CD4-positive, alpha-beta T cell (primary cell): ENCODE measurements around the gene RSF1. TPM values are rescaled to one million over a fixed set of nuclear protein-coding genes. Genes with fewer than 3 reads are reported as not detected.
"Not testable (repeated sequence)": the region's sequence is repeated elsewhere in the genome, so short reads cannot be mapped to it uniquely, and the experiment has no call there.

ENCODE experiments used
- ATAC-seq: fragments of 200-7000 bp; cut with Tn5 transposase; one replicate; pipeline ENCODE4 v1.10.0; 2022; ENCODE audit warnings: mild to moderate bottlenecking; ENCODE audit not compliant: poor library complexity
- CTCF ChIA-PET: fragments of 350-600 bp; sonication (Branson Sonifier 250); formaldehyde crosslinking; loops from one replicate; lab custom pipeline; 2021; ENCODE audit warnings: antibody characterized with exemption, inconsistent platforms; lab: Charles Lee
- POLR2A ChIA-PET: fragments of 350-600 bp; sonication (Branson Sonifier 250); formaldehyde crosslinking; loops from one replicate; lab custom pipeline; 2021; ENCODE audit warnings: antibody characterized with exemption, inconsistent platforms; lab: Charles Lee
- DNase-seq, 14 experiments: peaks; one replicate each; pipeline ENCODE4 v3.0.0-alpha.2; 2013 to 2020; ENCODE audit warnings: mixed read lengths in 2 of 14
- H3K27ac ChIP-seq, 2 donors: one replicate each; pipeline versions ENCODE4 v1.5.1 to v1.7.0; 2013; ENCODE audit warnings: low read length in 2 of 2, low read depth in 1 of 2, mild to moderate bottlenecking in 1 of 2
- H3K27me3 ChIP-seq, 2 experiments: 1 replicate in 1 of 2; 2 replicates in 1 of 2; pipeline versions ENCODE4 v1.6.1 to v1.7.0; 2013; ENCODE audit warnings: low read length in 2 of 2, control low read depth in 1 of 2, mild to moderate bottlenecking in 1 of 2, moderate library complexity in 1 of 2; ENCODE audit not compliant: insufficient read depth in 2 of 2, control insufficient read depth in 1 of 2
- H3K36me3 ChIP-seq: one replicate; pipeline ENCODE4 v1.6.1; 2013; ENCODE audit warnings: low read length, control low read depth; ENCODE audit not compliant: insufficient read depth
- H3K4me1 ChIP-seq: one replicate; pipeline ENCODE4 v1.6.1; 2013; ENCODE audit warnings: low read length, control low read depth; ENCODE audit not compliant: insufficient read depth
- H3K4me3 ChIP-seq: one replicate; pipeline ENCODE4 v1.5.1; 2013; ENCODE audit warnings: mild to moderate bottlenecking, low read length, moderate library complexity
- H3K9me3 ChIP-seq, 2 experiments: 1 replicate in 1 of 2; 2 replicates in 1 of 2; pipeline versions ENCODE4 v1.6.1 to v1.7.0; 2013; ENCODE audit warnings: low read length in 2 of 2, mild to moderate bottlenecking in 2 of 2, control low read depth in 1 of 2, moderate library complexity in 1 of 2; ENCODE audit not compliant: control insufficient read depth in 1 of 2, insufficient read depth in 1 of 2
- H3K27ac Mint-ChIP-seq: one replicate; pipeline ENCODE4 v1.8.0; 2020; ENCODE audit warnings: mixed read lengths
- H3K27me3 Mint-ChIP-seq: one replicate; pipeline ENCODE4 v1.8.0; 2021; ENCODE audit warnings: mixed read lengths
- H3K36me3 Mint-ChIP-seq: one replicate; pipeline ENCODE4 v1.8.0; 2021; ENCODE audit warnings: low read depth, mixed read lengths
- H3K4me1 Mint-ChIP-seq: one replicate; pipeline ENCODE4 v1.8.0; 2021; ENCODE audit warnings: low read depth, mixed read lengths
- H3K4me3 Mint-ChIP-seq: one replicate; pipeline ENCODE4 v1.8.0; 2020; ENCODE audit warnings: mild to moderate bottlenecking, mixed read lengths
- H3K9me3 Mint-ChIP-seq: one replicate; pipeline ENCODE4 v1.8.0; 2020; ENCODE audit warnings: mixed read lengths
- intact Hi-C, 2 experiments: fragments of 100-400 bp; cut with DNase I in 1 of 2; cut with micrococcal nuclease in 1 of 2; formaldehyde crosslinking; loops; one replicate each; pipeline versions ENCODE4 v1.15.1 to v1.9.0; 2023 to 2025; cut with DNase I, micrococcal nuclease
- total RNA-seq, 174 experiments: library from RNA in 2 of 174; stranded (reverse) in 2 of 174; gene quantifications; one replicate each; pipeline ENCODE4 v1.2.3 and lab custom pipeline; 2021 to 2026
- TF ChIP-seq, protein P1 (sequence below): fragments of 200-600 bp; IDR thresholded peaks from one replicate; pipeline ENCODE4 v1.8.0; 2022; ENCODE audit warnings: antibody characterized with exemption, mild to moderate bottlenecking

RSF1 gene
- total RNA-seq, 2 experiments from 2014 or later = 87.7 to 91.9 TPM

DNA sequence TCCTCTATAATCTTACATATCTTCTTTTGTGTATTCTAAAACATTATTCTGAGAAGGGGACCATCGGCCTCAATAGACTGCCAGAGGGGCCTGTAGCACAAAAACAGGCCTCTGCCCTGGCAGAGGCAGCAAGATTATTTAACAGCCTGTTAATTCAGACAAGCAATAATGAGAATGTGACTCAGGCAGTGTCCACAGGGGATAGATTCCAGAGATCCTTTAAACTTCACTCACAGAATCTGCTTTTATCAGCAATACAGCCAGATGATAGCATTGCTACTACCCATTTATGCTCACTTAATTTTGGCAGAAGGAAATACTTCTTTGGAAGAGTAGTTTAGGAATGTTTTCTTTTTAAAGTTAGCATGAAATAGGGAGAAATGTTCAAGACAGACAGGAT lies 45.3 kb upstream of the RSF1 start:
- H3K4me3 ChIP-seq = no peak overlapping the region
- ATAC-seq (no peak), DNase-seq (no peak)
- CTCF ChIA-PET = no interaction called here
- H3K27me3 ChIP-seq = no peaks in the 10 kb centered on the region
- Mint-ChIP-seq H3K27ac (peak overlapping the region; percentile 4), H3K4me1 (no peaks in the 10 kb centered on the region), H3K9me3 (no peaks in the 10 kb centered on the region), H3K4me3 (no peak overlapping the region), H3K36me3 (peaks cover 36% of the 10 kb centered on the region), H3K27me3 (no peaks in the 10 kb centered on the region)
- TF ChIP-seq, protein P1, sequence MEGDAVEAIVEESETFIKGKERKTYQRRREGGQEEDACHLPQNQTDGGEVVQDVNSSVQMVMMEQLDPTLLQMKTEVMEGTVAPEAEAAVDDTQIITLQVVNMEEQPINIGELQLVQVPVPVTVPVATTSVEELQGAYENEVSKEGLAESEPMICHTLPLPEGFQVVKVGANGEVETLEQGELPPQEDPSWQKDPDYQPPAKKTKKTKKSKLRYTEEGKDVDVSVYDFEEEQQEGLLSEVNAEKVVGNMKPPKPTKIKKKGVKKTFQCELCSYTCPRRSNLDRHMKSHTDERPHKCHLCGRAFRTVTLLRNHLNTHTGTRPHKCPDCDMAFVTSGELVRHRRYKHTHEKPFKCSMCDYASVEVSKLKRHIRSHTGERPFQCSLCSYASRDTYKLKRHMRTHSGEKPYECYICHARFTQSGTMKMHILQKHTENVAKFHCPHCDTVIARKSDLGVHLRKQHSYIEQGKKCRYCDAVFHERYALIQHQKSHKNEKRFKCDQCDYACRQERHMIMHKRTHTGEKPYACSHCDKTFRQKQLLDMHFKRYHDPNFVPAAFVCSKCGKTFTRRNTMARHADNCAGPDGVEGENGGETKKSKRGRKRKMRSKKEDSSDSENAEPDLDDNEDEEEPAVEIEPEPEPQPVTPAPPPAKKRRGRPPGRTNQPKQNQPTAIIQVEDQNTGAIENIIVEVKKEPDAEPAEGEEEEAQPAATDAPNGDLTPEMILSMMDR = no peak
- intact Hi-C loops = no loop called here
- H3K4me1 ChIP-seq = no peaks in the 10 kb centered on the region
- POLR2A ChIA-PET = no interaction called here
- peaks cover 3% of the 10 kb centered on the region for H3K36me3 ChIP-seq
- H3K27ac ChIP-seq = no peak overlapping the region
- no peaks in the 10 kb centered on the region for H3K9me3 ChIP-seq

DNA sequence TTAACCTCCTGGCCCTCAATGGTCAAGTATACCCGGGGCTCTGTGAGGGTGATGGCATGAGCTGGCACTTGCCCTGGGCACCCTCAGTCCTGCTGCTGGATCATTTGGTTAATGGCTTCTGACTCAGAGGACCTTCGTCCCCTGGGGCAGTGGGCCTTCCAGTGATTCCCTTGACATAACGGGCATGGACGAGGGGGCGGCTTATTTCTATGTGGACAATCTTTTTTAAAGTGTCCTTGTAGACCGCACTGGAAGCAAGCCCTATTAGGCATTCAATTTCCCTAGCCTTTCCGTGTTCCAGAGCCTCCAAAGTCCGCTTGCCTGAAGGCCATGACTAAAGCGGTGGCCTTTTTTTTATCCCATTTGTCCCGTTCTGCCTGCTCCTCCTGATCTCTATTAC lies 40.9 kb upstream of the RSF1 start:
- H3K27me3 Mint-ChIP-seq, CTCF ChIA-PET, H3K4me3 Mint-ChIP-seq, H3K9me3 ChIP-seq, H3K27ac Mint-ChIP-seq, H3K27ac ChIP-seq, intact Hi-C loops, H3K4me1 ChIP-seq, H3K4me1 Mint-ChIP-seq, H3K27me3 ChIP-seq, H3K9me3 Mint-ChIP-seq, DNase-seq, H3K36me3 ChIP-seq, ATAC-seq, POLR2A ChIA-PET, H3K4me3 ChIP-seq: not testable (repeated sequence)
- peaks cover 29% of the 10 kb centered on the region for H3K36me3 Mint-ChIP-seq

DNA sequence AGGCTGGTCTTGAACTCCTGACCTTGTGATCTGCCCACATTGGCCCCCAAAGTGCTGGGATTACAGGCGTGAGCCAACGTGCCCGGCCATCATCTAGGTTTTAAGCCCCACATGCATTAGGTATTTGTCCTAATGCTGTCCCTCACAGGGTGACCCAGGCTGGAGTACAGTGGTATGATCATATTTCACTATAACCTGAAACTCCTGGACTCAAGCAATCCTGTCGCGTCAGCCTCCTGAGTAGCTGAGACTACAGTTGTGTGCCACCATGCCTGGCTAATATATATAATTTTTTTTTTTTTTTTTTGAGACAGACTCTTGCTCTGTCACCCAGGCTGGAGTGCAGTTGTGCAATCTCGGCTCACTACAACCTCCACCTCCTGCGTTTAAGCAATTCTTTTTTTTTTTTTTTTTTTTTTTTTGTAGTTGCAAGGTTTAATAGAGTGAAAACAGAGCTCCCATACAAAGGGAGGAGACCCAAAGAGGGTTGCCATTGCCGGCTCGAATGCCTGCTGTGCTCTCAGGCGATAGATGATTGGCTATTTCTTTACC lies 37.5 kb upstream of the RSF1 start:
- CTCF ChIA-PET = interaction anchor here (0.7 kb wide), 1 partner anchor 345 kb away, joined by 3 read pairs; no protein-coding TSS in a partner anchor
- H3K27me3 Mint-ChIP-seq, ATAC-seq, intact Hi-C loops, H3K4me1 ChIP-seq, H3K27ac ChIP-seq, H3K4me3 Mint-ChIP-seq, H3K4me1 Mint-ChIP-seq, H3K9me3 Mint-ChIP-seq, H3K4me3 ChIP-seq, DNase-seq, H3K36me3 ChIP-seq, POLR2A ChIA-PET, H3K27ac Mint-ChIP-seq, H3K27me3 ChIP-seq: not testable (repeated sequence)
- peaks cover 12 to 22% of the 10 kb centered on the region in 2 experiments for H3K9me3 ChIP-seq
- H3K36me3 Mint-ChIP-seq = peaks cover 59% of the 10 kb centered on the region

DNA sequence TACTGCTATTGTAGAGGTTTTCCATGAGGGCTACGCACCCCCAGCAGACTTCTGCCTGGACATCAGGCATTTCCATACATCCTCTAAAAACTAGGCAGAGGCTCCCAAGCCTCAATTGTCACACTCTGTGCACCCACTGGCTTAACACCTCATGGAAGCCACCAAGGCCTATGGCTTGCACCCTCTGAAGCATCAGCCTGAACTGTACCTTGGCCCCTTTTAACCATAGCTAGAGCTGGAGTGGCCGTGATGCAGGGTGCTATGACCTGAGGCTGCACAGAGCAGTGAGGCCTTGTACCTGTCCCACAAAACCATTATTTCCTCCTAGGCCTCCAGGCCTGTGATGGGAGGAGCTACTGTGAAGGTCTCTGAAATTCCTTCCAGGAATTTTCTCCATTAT lies 34.3 kb upstream of the RSF1 start:
- Histone ChIP-seq H3K4me3 (no peak overlapping the region), H3K4me1 (no peaks in the 10 kb centered on the region), H3K27ac (no peak overlapping the region), H3K27me3 (no peaks in the 10 kb centered on the region), H3K36me3 (peaks cover 5% of the 10 kb centered on the region), H3K9me3 (peaks cover 12 to 22% of the 10 kb centered on the region in 2 experiments)
- TF ChIP-seq, protein P1 = no peak
- Mint-ChIP-seq H3K27ac (no peak overlapping the region), H3K4me3 (no peak overlapping the region), H3K27me3 (no peaks in the 10 kb centered on the region), H3K36me3 (peaks cover 72% of the 10 kb centered on the region), H3K9me3 (peaks cover 6% of the 10 kb centered on the region), H3K4me1 (no peaks in the 10 kb centered on the region)
- ATAC-seq (no peak), DNase-seq (no peak)
- intact Hi-C loops = no loop called here
- ChIA-PET CTCF (no interaction called here), POLR2A (no interaction called here)
